OCI-LY3 (cell line): ENCODE data around the gene FAM163B.

ENCODE experiments used
- CTCF ChIP-seq: fragments of 200-600, 300-600 bp; sonication (generic); IDR thresholded peaks from 2 replicates; pipeline ENCODE4 v1.5.1; 2014; ENCODE audit warnings: antibody characterized with exemption, low read length, low read depth
- EZH2phosphoT487 ChIP-seq: fragments of 200-600 bp; shearing (Covaris generic); IDR thresholded peaks from 2 replicates; pipeline ENCODE4 v1.6.1; 2018; ENCODE audit warnings: antibody characterized with exemption, mixed run types, low read depth

GRCh38 chr9:133557581-133557980 is 51.6 kb downstream of the FAM163B start:
- TF ChIP-seq CTCF = no peak
- TF ChIP-seq EZH2phosphoT487 = no peak
